Islet of Langerhans (tissue), 1 donor: ENCODE results near the gene PTP4A2.
"Not testable (repeated sequence)": the region's sequence is repeated elsewhere in the genome, so short reads cannot be mapped to it uniquely, and the experiment has no call there.

Experiments
- FAIRE-seq: peaks from one replicate; lab custom pipeline; 2011; peaks lifted over from hg19 to GRCh38; lab: Jason Lieb, UNC

The PTP4A2 gene

DNA sequence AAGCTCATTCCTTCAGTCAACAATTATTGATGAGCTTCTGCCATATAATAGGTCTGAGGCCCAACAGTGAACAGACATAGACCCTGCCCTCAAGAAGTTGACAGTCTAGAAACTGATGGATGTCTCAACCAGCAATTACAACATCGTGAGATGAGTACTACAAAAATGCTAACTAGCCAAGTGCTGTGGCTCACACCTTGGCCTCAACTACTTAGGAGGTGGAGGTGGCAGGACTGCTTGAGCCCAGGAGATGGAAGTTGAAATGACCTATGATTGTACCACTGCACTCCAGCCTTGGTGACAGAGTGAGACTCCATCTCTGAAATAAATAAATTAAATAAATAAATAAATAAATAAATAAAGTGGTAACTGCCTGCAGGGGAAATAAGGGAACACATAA, 11.7 kb upstream of the PTP4A2 start:
- FAIRE-seq, result no peak

- not testable (repeated sequence) for FAIRE-seq
These were observed 7.5 kb upstream of the PTP4A2 start for GRCh38 chr1:31945677-31946076.

DNA sequence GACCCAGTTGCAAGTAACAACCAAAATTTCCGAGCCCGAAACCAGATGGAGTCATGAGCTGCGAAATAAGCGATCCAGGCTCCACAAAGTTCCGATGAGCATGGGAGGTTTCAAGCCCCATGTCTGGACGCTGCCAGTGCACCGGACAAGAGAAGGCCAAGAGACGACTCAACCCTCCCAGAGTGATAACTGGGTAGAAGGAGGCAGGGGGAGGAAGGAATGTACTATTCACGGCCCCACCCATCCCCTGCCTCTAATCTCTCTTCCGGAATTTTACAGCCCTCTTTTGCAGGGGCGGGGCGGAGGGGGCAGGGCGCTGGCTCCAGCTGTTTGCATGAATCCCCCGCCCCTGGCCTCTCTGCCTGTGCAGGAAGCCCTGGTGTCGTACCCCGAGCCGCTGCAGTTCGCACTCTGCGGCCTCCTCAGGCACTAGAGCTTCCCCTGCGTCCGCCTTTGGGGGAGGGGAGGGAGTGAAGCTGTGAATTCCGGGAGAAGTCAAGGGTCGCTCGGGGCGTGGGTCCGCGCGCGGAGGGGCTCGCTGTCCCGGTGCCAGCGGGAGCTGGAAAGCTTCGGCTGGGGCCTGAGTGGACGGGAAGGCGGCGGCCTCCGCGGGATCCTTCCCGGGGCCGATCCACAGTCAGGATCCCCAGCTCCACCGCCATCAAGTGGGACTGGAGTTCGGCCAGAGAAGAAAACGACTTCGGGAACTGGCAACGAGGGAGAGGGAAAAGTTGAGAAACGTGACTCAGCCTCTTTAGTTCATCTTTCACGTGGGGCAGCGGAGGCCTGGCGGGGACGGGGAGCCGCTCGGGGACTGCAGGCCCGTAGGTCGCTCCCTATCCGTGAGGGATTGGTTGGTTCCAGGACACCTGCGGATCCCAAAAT, 6.3 kb upstream of the PTP4A2 start:
- no peak for FAIRE-seq

DNA sequence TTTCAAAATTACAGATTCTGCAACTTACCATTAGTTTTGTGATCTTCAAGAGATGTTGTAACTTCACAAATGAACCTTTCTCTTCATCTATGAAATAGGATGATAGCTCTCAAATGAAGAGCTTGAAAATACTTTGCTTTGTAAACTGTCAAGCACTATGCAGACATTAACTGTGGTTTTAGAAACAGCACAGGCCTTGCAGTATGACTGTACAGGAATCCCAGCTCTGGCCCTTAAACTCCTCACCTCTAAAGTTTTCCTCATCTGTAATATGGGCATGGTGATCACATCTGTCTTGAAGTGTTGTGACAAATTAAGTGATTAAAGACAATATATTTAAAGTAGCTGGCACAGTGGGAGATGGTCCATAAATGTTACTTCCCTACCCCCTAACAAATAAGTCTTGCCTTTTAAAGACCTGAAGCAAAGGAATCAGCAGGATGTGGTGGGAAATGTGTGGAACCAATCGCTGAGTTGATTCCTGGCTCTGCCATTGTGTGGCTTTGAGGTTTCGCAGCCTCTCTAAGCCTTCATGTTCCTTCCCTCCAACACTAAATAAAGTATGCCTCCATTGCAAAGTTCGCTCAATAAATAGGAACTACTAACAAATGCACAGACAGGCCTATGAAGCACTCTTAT, 5.5 kb upstream of the PTP4A2 start:
- FAIRE-seq, result no peak

DNA sequence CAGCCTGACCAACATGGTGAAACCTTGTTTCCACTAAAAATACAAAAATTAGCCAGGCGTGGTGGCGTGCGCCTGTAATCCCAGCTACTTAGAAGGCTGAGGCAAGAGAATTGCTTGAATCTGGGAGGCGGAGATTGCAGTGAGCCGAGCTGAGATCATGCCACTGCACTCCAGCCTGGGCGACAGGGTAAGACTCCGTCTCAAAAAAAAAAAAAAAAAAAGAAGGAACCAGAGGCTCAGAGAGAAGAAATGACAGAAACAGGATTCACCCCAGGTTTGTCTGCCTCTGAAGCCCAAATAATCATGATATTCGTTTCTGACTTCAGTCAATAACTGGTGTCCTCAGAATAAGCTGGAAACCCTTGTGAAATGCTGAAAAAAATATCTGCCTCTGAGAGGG, 3.9 kb upstream of the PTP4A2 start:
- not testable (repeated sequence) for FAIRE-seq

- FAIRE-seq, result no peak
These were observed 1.5 kb upstream of the PTP4A2 start for GRCh38 chr1:31939484-31940329.

GRCh38 chr1:31937300-31938183, 626 bp downstream of the PTP4A2 start:
- no peak for FAIRE-seq

DNA sequence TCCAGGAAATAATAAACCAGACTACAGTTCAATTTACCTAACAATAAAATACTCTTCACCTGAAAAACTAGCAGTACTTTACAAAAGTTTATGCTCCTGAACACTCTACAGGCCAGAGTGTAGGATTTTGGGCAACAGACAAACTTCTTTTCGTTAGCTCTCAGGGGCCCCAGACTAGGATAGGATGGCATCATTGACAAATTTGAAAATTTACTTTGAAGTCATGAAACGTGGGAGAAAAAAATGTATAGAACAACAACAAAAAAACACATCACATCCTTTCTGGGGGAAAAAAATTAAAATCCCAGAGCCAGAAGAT, 1.2 kb downstream of the PTP4A2 start:
- FAIRE-seq, result no peak

GRCh38 chr1:31936278-31936980, 1.7 kb downstream of the PTP4A2 start:
- FAIRE-seq, result no peak

DNA sequence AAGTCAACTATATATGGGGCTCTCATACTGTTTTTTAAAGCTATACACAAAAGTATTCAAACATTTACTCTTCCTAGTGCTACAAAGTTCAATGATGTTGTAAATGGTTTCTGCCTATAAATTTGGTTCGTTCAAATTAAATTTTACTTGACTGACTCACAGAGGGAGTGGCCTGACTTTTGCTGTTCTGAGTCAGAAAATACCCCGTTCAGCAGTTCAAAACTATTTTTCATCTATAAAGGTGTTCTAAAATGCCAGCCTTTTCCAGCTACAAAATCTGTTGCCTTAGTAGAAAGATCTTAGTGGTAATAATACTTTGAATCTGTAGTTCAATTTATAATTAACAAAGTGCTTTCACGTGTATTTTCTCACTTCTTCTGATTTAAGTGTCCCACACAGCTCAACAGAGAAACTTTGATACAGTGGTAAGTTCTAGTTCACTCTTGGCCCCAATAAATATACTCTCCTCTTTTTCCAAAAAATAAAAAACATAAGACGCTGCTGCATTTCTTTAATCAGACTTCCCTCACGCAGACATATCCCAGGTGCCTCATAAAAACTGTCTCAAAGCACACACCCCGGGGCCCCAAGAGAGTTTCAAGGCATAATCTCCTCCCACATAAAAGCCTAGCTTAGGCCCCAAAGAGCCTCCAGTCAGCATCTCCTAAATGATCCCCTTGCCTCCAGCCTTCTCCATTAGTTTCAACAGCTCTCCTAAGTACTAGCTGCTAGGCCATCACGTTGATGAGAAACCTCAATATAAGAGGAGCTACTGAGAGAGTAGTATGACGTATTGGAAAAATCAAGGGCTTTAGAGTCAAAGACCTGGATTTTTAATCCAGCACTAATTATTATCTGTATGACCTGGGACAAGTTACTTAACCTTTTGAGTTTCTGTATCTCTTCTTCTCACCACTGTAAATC, 3.2 kb downstream of the PTP4A2 start:
- no peak for FAIRE-seq

DNA sequence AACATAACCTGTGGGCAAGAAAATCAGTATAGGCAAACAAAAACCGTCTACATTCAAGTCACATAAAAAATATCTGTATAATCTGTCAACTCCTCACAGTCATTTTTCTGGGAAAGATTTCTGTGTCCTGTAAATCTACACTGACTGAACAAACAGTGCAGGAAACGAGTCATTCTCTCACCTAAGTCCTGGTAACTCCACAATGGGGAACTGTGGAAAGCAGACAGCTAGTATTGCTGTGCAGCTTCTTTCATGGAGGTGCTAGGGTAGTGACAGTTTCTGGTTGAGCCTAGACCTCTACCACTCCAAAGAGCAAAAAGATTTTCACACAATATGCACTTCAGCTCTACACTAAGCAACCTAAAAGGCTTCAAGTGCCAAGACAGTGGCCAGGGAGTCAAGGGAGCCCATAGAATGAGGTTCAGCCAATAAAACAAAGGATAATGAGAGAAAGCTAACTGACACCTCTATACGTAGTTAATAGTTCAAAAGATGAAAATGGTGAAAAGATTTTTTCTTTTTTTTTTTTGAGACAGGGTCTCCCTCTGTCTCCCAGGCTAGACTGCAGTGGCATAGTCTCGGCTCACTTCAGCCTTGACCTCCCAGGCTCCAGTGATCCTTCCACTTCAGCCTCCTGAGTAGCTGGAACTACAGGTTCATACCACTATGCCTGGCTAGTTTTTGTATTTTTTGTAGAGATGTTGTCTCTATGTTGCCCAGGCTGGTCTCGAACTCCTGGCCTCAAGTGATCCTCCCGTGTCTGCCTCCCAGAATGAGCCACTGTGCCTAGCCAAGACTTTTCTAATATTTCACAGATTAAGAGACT, 5.5 kb downstream of the PTP4A2 start:
- FAIRE-seq, result no peak

DNA sequence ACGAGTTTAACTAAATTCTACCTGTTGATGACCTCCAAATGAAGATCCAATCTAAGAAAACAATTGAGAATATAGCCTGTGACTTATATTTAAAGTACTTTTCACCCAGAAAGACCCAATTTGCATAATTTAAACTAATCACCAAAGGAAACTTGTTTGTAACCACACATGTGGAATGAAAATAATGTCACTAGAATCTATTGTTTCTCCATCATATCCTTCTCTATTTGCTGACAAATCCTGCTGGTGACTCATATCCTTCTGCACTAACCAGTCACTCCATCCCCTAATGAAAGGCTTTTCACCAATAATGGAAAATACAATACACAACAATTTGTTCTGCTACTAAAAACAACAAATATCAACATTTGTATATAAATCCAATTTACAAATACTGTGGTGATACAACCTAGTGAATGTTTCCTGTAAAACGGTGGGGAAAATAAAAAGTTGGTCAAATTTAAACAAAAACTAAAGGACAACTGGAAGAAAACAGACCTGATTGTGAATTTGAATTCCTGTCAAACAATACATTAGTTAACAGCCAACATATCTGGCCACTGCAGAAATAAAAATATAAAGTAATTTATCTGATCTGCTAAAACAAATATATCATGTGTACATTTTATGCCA, 6.5 kb downstream of the PTP4A2 start:
- FAIRE-seq, result peak; percentile 92

- FAIRE-seq, result no peak
These were observed 7.2 kb downstream of the PTP4A2 start for GRCh38 chr1:31930836-31931592.

DNA sequence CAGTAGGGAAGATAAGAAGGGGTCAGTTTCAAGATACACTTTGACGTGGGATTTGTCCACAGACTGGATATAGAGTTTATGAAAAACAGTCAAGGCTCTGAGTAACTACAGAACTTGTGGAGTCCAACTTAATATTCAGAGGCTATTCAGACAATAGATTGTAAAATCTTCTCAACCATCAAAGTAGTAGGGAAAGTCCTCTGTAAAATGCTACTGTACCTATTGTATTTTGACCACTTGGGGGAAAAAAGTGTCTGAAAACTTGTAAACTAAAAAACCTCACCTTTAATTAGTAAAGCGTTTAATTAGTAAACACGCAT, 10.5 kb downstream of the PTP4A2 start:
- no peak for FAIRE-seq

DNA sequence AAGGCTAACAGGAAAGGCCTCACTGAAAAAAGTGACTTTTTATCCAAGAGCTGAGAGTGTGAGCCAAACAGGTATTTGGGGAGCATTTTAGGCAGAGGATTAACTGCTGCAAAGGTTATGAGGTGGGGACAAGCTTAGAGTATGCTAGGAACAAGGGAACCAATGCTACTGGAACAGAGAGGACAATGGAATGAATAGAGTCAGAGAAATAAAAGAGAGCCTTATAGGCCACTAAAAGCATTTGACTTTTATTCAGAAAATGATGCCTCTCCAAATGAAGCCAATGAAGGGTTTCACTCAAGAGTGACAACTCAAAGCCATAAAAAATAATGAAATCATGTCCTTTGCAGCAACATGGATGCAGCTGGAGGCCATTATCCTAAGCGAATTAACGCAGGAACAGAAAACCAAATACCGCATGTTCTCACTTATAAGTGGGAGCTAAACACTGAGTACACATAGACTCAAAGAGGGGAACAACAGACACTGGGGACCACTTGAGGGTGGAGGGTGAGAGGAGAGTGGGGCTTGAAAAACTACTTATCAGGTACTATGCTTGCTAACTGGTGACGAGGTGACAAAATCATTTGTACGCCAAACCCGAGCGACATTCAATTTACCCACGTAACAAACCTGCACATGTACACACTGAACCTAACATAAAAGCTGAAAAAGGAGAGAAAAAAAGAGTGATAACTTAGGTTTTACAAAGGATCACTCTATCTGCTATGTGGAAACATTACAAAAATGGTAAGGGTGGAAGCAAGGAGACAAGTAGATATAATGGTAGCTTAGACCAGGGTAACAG, 11.1 kb downstream of the PTP4A2 start:
- no peak for FAIRE-seq

DNA sequence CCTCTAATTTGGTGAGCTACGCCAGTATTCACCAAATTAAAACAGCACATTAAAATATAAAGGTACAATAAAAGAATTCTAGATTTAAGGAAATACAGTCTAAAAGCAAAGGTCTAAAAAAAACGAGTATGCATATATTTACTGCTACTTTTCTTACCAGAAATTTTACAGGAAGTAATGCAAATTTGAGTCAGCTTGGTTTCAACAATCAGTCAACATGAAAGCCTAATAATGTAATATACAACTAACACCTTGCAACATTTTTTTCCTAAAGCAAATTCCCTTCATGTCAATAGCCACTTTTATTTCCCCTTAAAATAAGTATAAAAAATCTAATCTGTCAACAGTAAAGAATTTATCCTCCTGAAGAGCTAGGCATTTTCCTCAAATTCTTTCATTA, 11.9 kb downstream of the PTP4A2 start:
- no peak for FAIRE-seq

DNA sequence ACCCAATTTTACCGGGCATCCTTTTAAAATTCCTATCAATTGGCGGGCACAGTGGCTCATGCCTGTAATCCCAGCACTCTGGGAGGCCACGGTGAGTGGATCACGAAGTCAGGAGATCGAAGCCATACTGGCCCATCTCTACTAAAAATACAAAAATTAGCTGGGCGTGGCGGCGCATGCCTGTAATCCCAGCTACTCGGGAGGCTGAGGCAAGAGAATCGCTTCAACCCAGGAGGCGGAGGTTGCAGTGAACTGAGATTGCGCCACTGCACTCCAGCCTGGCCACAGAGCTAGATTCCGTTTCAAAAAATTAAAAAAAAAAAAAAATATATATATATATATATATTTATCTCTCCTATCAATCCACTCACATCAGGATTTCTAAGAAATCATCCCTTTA, 12.3 kb downstream of the PTP4A2 start:
- not testable (repeated sequence) for FAIRE-seq
